GM12875 (cell line): ENCODE data around the gene CFAP107.
"Not testable (repeated sequence)": the region's sequence is repeated elsewhere in the genome, so short reads cannot be mapped to it uniquely, and the experiment has no call there.

Experiments
- H3K4me3 ChIP-seq: one replicate; pipeline ENCODE4 v1.5.1; 2011; ENCODE audit warnings: low read depth, low read length, control low read depth
- TF ChIP-seq, protein P1 (sequence below): IDR thresholded peaks from 2 replicates; pipeline ENCODE4 v1.5.1; 2011; ENCODE audit warnings: low read depth, mild to moderate bottlenecking, control low read depth, inconsistent platforms, low read length, moderate library complexity, borderline replicate concordance; ENCODE audit not compliant: insufficient read depth

CFAP107 gene

DNA sequence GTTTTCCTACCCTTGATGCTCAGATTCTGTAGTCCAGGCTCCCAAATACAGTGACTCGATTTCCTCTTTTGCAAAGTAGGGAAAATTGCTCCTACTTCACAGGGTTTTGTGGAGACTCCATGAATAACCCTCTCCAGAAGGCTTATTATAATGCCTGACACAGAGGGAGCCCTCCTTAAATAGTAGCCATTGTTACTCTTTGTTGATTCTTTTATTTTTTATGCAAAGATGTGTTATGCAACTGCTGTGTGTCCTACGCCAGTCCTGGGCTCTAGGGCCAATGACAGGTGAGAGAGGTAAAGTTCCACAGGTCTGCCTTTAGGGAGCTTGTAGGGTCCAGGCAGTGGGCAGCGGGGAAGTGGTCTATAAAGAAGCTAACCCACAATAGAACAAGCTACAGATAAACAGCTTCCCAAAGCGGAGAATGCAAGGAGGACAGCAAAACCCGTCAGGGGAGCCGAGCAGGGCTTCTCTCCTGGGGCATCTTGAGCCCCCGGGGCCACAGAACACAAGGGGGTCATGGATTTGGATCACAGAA, 28.6 kb upstream of the CFAP107 start:
- no peak overlapping the region for H3K4me3 ChIP-seq
- TF ChIP-seq, protein P1, sequence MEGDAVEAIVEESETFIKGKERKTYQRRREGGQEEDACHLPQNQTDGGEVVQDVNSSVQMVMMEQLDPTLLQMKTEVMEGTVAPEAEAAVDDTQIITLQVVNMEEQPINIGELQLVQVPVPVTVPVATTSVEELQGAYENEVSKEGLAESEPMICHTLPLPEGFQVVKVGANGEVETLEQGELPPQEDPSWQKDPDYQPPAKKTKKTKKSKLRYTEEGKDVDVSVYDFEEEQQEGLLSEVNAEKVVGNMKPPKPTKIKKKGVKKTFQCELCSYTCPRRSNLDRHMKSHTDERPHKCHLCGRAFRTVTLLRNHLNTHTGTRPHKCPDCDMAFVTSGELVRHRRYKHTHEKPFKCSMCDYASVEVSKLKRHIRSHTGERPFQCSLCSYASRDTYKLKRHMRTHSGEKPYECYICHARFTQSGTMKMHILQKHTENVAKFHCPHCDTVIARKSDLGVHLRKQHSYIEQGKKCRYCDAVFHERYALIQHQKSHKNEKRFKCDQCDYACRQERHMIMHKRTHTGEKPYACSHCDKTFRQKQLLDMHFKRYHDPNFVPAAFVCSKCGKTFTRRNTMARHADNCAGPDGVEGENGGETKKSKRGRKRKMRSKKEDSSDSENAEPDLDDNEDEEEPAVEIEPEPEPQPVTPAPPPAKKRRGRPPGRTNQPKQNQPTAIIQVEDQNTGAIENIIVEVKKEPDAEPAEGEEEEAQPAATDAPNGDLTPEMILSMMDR = no peak

GRCh38 chr1:12722626-12723025, 23.4 kb upstream of the CFAP107 start:
- H3K4me3 ChIP-seq = no peak overlapping the region
- TF ChIP-seq, protein P1 = no peak

- no peak overlapping the region for H3K4me3 ChIP-seq
- TF ChIP-seq, protein P1 = no peak
Measured at GRCh38 chr1:12728391-12728790, 17.6 kb upstream of the CFAP107 start.

DNA sequence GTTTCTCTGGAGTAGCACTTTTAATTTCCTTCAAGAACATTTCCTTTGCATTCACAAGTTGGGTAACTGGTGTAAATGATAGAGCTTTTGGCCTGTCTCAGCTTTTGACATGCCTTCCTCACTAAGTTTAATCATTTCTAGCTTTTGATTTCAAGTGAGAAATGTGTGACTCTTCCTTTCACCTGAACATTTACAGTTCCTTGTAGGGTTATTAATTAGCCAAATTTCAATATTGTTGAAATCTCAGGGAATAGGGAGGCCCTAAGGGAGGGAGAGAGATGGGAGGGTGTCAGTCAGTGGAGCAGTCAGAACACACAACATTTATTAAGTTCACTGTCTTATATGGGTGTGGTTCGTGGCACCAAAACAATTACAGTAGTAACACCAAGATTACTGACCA, 15.8 kb upstream of the CFAP107 start:
- H3K4me3 ChIP-seq = no peak overlapping the region
- TF ChIP-seq, protein P1 = no peak

- H3K4me3 ChIP-seq = not testable (repeated sequence)
Measured at GRCh38 chr1:12731084-12731483, 14.9 kb upstream of the CFAP107 start.

GRCh38 chr1:12734651-12735050, 11.3 kb upstream of the CFAP107 start:
- TF ChIP-seq, protein P1 = no peak
- no peak overlapping the region for H3K4me3 ChIP-seq

GRCh38 chr1:12738934-12739333, 7.1 kb upstream of the CFAP107 start:
- TF ChIP-seq, protein P1 = no peak
- no peak overlapping the region for H3K4me3 ChIP-seq

GRCh38 chr1:12739613-12740012, 6.4 kb upstream of the CFAP107 start:
- TF ChIP-seq, protein P1 = no peak
- no peak overlapping the region for H3K4me3 ChIP-seq
